ENCODE measurements around the gene AHRR. TPM values are rescaled to one million over a fixed set of nuclear protein-coding genes. Genes with fewer than 3 reads are reported as not detected.

Gene AHRR
- total RNA-seq, 6 experiments from 2014 or later, result 0.06 to 0.81 (median 0.43) TPM

DNA sequence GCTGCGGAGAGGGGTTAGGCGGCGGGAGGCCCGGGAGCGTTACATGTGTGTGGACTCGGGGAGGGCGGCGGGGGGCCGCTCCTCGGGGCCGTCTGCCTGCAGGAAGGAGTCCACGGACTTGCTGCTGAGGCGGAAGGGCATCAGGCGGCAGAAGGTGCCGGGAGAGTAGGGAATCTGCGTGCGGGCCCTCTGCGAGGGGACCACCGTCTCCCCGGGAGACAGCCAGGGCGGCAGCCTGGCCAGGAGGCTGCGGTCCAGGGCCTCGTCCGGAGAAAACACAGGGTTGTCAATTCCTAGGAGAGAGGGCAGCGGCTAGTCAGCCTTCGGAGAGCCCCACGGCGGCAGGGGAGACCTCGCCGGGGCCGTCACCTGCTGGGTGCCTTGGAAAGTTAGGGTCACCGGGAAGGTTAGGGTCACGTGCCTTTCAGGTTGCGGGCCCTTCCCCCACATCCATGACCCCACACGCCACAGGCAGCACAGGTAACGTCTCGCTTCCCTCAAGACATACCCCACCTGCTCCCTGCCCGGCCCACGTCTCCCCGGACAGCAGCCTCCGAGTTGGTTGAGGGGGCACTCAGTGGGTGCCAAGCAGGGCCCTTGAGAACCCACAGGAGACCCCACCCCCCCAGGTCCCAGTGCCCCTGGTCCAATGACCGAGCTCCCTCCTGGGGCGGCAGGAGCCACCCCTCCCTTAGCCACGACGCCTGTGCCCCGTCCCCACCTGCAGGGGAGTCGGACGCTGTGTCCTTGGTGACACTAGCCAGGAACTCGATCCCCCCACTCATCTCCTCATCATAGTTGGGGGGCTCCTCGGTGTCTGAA, 153.5 kb downstream of the AHRR start:
- peaks cover 0 to 17% (median 2%) of the 10 kb centered on the region in 4 donors for H3K4me1 ChIP-seq
- 15% methylated on average over 18 of the region's 50 CpGs for WGBS (ENCODE audit: insufficient coverage, low coverage, low lambda C conversion rate, missing lambda C conversion rate)
- no peaks in the 10 kb centered on the region for H3K27me3 ChIP-seq
- H3K27ac ChIP-seq, result no peak overlapping the region
- no peaks in the 10 kb centered on the region for H3K9me3 ChIP-seq
- ATAC-seq (no peak), DNase-seq (peak in 2 of 3 donors; percentile 24 to 55)
- intact Hi-C loops (cut with DNase I), result no loop called here
- TF ChIP-seq, protein P1, sequence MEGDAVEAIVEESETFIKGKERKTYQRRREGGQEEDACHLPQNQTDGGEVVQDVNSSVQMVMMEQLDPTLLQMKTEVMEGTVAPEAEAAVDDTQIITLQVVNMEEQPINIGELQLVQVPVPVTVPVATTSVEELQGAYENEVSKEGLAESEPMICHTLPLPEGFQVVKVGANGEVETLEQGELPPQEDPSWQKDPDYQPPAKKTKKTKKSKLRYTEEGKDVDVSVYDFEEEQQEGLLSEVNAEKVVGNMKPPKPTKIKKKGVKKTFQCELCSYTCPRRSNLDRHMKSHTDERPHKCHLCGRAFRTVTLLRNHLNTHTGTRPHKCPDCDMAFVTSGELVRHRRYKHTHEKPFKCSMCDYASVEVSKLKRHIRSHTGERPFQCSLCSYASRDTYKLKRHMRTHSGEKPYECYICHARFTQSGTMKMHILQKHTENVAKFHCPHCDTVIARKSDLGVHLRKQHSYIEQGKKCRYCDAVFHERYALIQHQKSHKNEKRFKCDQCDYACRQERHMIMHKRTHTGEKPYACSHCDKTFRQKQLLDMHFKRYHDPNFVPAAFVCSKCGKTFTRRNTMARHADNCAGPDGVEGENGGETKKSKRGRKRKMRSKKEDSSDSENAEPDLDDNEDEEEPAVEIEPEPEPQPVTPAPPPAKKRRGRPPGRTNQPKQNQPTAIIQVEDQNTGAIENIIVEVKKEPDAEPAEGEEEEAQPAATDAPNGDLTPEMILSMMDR (IDR thresholded peaks at IDR 0.05), result no peak
- no peak for TF ChIP-seq POLR2A (IDR thresholded peaks at IDR 0.05)
- H3K36me3 ChIP-seq, result no peaks in the 10 kb centered on the region
- no peak overlapping the region for H3K4me3 ChIP-seq

DNA sequence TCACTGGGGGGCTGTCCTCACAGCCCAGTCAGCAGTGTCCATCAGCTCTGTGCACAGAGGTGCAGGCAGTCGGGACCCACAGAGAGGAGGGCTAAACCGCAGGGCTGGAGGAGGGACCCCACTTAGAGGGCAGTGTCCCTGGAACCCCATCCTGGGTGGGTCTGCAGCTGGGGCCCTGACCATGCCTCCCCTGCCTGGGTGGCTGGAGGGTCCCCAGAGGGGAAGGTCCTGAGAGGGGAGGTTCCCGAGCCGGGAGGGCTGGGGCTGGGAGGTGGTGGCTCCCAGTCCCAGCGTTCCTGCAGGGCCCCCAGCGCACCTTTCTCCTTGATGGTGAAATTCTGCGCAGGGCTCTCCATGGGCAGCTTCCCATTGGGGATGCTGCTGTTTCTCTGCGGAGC, 154.2 kb downstream of the AHRR start:
- Histone ChIP-seq H3K27me3 (no peaks in the 10 kb centered on the region), H3K4me3 (no peak overlapping the region), H3K9me3 (no peaks in the 10 kb centered on the region), H3K36me3 (no peaks in the 10 kb centered on the region), H3K4me1 (peaks cover 0 to 17% (median 2%) of the 10 kb centered on the region in 4 donors), H3K27ac (no peak overlapping the region)
- peak in 2 of 3 donors; percentile 19 to 42 for DNase-seq
- intact Hi-C loops (cut with DNase I), result no loop called here
- no CpG with 5 or more reads among the region's 8 CpGs for WGBS (ENCODE audit: insufficient coverage, low coverage, low lambda C conversion rate, missing lambda C conversion rate)
- TF ChIP-seq, protein P1 (IDR thresholded peaks at IDR 0.05), result no peak
- TF ChIP-seq POLR2A (IDR thresholded peaks at IDR 0.05), result no peak
- ATAC-seq, result no peak

DNA sequence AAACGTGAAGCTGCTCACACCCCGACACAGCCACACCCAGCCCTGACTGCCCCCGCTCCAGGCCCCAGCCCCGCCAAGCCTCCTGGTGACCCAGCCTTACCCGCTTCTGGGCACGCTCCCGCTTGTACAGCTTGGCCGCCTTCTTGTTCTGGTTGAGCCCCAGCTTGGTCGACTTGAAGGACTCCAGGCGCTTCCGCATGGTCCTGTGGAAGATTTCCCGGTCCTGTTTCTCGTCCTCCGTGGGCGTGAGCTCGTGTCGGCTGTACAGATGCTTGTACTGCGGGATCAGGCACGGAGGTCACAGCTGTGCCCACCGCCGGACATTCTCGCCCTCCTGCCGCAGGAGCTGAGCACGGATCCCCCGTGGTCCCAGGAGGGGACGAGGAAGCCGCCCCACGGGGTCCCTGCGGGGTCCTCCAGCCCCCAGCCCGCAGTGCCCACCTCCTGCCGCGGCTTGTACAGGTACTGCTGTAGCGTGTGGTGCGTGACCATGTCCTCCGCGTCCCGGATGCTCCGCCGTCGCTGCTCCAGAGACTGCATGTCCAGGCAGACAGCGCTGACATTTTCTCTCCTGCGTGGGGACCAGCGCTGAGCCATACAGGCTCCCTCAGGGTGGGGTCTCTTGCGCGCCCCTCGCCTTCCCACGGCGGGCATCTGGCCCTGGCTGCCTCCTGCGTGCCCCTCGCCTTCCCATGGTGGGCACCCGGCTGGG, 154.7 kb downstream of the AHRR start:
- Histone ChIP-seq H3K36me3 (no peaks in the 10 kb centered on the region), H3K4me1 (peaks cover 0 to 17% (median 2%) of the 10 kb centered on the region in 4 donors), H3K27me3 (no peaks in the 10 kb centered on the region), H3K4me3 (no peak overlapping the region), H3K9me3 (no peaks in the 10 kb centered on the region), H3K27ac (no peak overlapping the region)
- peak in 2 of 3 donors; percentile 18 to 57 for DNase-seq
- intact Hi-C loops (cut with DNase I), result no loop called here
- no peak for TF ChIP-seq POLR2A (IDR thresholded peaks at IDR 0.05)
- TF ChIP-seq, protein P1 (IDR thresholded peaks at IDR 0.05), result no peak
- WGBS (ENCODE audit: insufficient coverage, low coverage, low lambda C conversion rate, missing lambda C conversion rate), result 67% methylated on average over 6 of the region's 51 CpGs
- no peak for ATAC-seq

DNA sequence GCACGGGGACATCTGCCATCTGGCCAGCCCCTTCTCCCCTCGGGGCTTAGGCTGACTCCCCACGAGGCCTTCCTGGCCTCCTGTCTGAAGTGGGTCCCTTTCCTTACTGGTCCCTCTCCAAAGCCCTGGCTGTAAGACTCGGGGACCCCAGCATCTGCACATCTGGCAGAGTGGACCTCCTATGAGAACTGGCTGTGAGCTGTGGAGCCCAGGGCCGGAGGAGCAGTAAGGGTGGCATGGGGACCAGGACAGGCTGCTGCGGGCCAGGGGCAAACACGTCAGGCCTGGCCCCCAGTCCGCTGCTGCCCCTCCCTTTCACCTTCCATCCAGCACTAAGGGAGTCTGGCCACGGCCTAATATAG, 155.3 kb downstream of the AHRR start:
- Histone ChIP-seq H3K9me3 (no peaks in the 10 kb centered on the region), H3K27ac (no peak overlapping the region), H3K4me3 (no peak overlapping the region), H3K27me3 (no peaks in the 10 kb centered on the region), H3K36me3 (no peaks in the 10 kb centered on the region), H3K4me1 (peaks cover 0 to 17% (median 2%) of the 10 kb centered on the region in 4 donors)
- 0% methylated on average over 1 of the region's 9 CpGs for WGBS (ENCODE audit: insufficient coverage, low coverage, low lambda C conversion rate, missing lambda C conversion rate)
- TF ChIP-seq, protein P1 (IDR thresholded peaks at IDR 0.05), result no peak
- TF ChIP-seq POLR2A (IDR thresholded peaks at IDR 0.05), result no peak
- intact Hi-C loops (cut with DNase I), result no loop called here
- ATAC-seq (no peak), DNase-seq (peak in 1 of 3 donors; percentile 48)
